Right lobe of liver (tissue), 4 donors: ENCODE data around the gene GAL3ST1.

Experiments used
- CTCF ChIP-seq, 4 donors: fragments of 200-600 bp in 3 of 4; fragments of 450-650 bp in 1 of 4; IDR thresholded peaks; one replicate each; pipeline versions ENCODE4 v1.5.1 to v1.8.0; 2016 to 2022; ENCODE audit warnings: antibody characterized with exemption in 4 of 4, mild to moderate bottlenecking in 2 of 4
- POLR2A ChIP-seq: fragments of 450-650 bp; IDR thresholded peaks from one replicate; pipeline ENCODE4 v1.6.1; 2017; ENCODE audit warnings: antibody characterized with exemption, mild to moderate bottlenecking
- donor health status: DM: no; HTN: no; CAD: no.
- donor health status: DM: no; HTN: no; CAD: no.
- donor health status: DM: no; HTN: yes; CAD: no.

DNA sequence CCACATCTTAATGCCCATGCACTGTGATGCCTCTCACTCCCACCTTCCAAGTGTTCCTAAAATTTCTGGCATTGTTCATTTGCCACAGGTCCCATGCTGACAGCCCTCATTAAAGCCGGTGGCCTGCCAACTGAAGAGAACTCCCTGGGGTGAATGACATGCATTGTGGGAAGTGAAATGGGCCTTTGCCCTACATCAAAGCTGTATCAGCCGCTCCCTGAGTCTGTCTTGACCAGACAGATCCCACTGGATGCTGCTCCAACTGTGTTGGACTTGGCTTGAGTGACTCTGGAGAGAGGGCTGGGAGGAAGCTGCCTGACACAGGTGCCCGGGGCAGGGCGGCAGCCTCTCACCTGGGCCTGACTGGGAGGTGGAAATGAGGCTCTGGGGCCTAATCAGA lies 60.2 kb downstream of the GAL3ST1 start:
- TF ChIP-seq CTCF (IDR thresholded peaks at IDR 0.05) (no peak), POLR2A (no peak)
